ENCODE data around the gene CDC42.

CDC42 gene

GRCh38 chr1:22129501-22130117, 77.1 kb downstream of the CDC42 start:
- DNase-seq (ENCODE audit: low spot score) = no peak

- no peak for DNase-seq (ENCODE audit: low spot score)
Measured at GRCh38 chr1:22131062-22131461, 78.6 kb downstream of the CDC42 start.

GRCh38 chr1:22131875-22132486, 79.5 kb downstream of the CDC42 start:
- no peak for DNase-seq (ENCODE audit: low spot score)

- no peak for DNase-seq (ENCODE audit: low spot score)
Measured at GRCh38 chr1:22132517-22133235, 80.2 kb downstream of the CDC42 start.

- DNase-seq (ENCODE audit: low spot score) = no peak
Measured at GRCh38 chr1:22133247-22133930, 80.9 kb downstream of the CDC42 start.

- DNase-seq (ENCODE audit: low spot score) = no peak
Measured at GRCh38 chr1:22133931-22134324, 81.4 kb downstream of the CDC42 start.

GRCh38 chr1:22137004-22137720, 84.7 kb downstream of the CDC42 start:
- no peak for DNase-seq (ENCODE audit: low spot score)

GRCh38 chr1:22139066-22139594, 86.6 kb downstream of the CDC42 start:
- DNase-seq (ENCODE audit: low spot score) = no peak

- DNase-seq (ENCODE audit: low spot score) = no peak
Measured at GRCh38 chr1:22139817-22140216, 87.3 kb downstream of the CDC42 start.
